ENCODE data around the gene PCNX2. TPM values are rescaled to one million over a fixed set of nuclear protein-coding genes. Genes with fewer than 3 reads are reported as not detected.

The PCNX2 gene
- total and polyA plus RNA-seq, 2 of the 8 experiments (the other 6 are each of a cell fraction or from before 2014, with no cell fraction given): 46.1 to 57.6 TPM

DNA sequence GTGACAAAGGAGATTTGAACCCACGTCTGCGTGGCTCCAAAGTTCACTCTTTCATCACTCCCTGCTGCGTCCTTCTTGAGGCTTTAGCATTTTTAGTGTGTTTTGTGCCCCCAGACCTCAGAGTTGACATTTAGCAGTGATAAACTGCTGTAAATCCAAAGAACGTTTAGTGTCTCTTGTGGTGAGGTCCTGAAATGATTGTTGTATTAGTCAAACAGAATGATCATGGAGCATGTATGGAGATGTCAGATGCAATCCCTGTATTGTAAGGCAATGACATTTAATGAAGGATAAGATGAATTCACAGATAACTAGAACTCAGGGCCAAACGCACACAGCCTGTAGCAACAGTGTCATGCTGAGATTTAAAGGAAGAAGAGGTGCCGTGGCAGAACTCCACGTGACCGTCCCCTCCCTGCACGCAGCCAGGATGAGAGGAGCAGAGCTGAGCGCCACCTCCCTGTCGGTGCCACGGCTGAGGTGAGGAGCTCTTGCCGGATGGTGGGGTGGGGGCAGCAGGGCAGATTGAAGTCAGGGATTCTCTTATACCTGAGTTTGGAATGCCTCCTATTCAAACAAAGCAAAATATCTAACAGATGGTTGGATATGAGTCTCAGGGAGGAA, 315.1 kb downstream of the PCNX2 start:
- no peaks in the 10 kb centered on the region for H3K27me3 ChIP-seq (replicated peaks in 1 of 4; ENCODE audit: control insufficient read depth in 3 of 4, extremely low read depth in 1 of 4, insufficient read depth in 3 of 4, low read length in 3 of 4)
- H3K56ac ChIP-seq (replicated peaks; ENCODE audit: insufficient read length, low read depth, low read length): no peak overlapping the region
- ChIA-PET POLR2A (ENCODE audit: partially characterized antibody) (interaction anchor here (1.1 to 1.7 kb wide), 2 partner anchors 11 to 14 kb away, joined by 4 read pairs; no protein-coding TSS in a partner anchor), CTCF (ENCODE audit: partially characterized antibody) (interaction anchor here (0.8 to 1.5 kb wide), 6 partner anchors 11 to 343 kb away, joined by 3 to 4 read pairs (median 3); no protein-coding TSS in a partner anchor)
- no peak overlapping the region for H2BK20ac ChIP-seq (ENCODE audit: low read length)
- DNase-seq (ENCODE audit: low read depth in 1 of 2, low spot score in 2 of 2) (no peak), FAIRE-seq (no peak)
- no peak overlapping the region for H3K4me2 ChIP-seq (ENCODE audit: insufficient read depth in 1 of 2, low read depth in 2 of 2, low read length in 2 of 2)
- H3K27ac ChIP-seq (ENCODE audit: low read depth, low read length): no peak overlapping the region
- no peak overlapping the region for H3K4me3 ChIP-seq (ENCODE audit: extremely low read depth in 1 of 4, insufficient read depth in 2 of 4, low read depth in 3 of 4, low read length in 4 of 4)
- H3K18ac ChIP-seq (ENCODE audit: extremely low read depth, low read length): no peak overlapping the region
- 79% methylated on average over 13 of the region's 13 CpGs; no CpG with 5 or more reads in 1 of the 2 experiments for WGBS, 2 experiments (ENCODE audit: extremely low coverage in 1 of 2, insufficient coverage in 1 of 2, insufficient read length in 1 of 2, insufficient replicate concordance in 2 of 2, low coverage in 1 of 2, low lambda C conversion rate in 2 of 2, missing lambda C conversion rate in 1 of 2)
- no peak overlapping the region for H4K91ac ChIP-seq (replicated peaks; ENCODE audit: insufficient read length, low read length)
- no peak overlapping the region for H4K8ac ChIP-seq (ENCODE audit: extremely low read depth, insufficient read depth, low read length)
- peaks cover 3 to 23% (median 12%) of the 10 kb centered on the region in 4 experiments; a peak in 5 of 8 replicates for H3K36me3 ChIP-seq (ENCODE audit: control insufficient read depth in 2 of 4, insufficient read depth in 4 of 4, low read length in 3 of 4)
- no peaks in the 10 kb centered on the region for H3K4me1 ChIP-seq (replicated peaks in 1 of 4; ENCODE audit: control insufficient read depth in 3 of 4, insufficient read depth in 4 of 4, low read length in 3 of 4)
- H3K79me1 ChIP-seq (ENCODE audit: low read depth, low read length): no peaks in the 10 kb centered on the region; the same call in 1 of the 2 replicates
- H3K9ac ChIP-seq (replicated peaks in 1 of 4; ENCODE audit: extremely low read depth in 1 of 4, low read depth in 3 of 4, low read length in 3 of 4): no peak overlapping the region
- H2AK5ac ChIP-seq (ENCODE audit: low read depth, low read length): no peak overlapping the region
- no peak overlapping the region for H2AFZ ChIP-seq (ENCODE audit: low read length)
- H2BK120ac ChIP-seq (replicated peaks; ENCODE audit: low read depth, low read length): no peak overlapping the region
- no peak overlapping the region for H4K5ac ChIP-seq (ENCODE audit: insufficient read length, low read depth, low read length)
- no peak overlapping the region for H2BK12ac ChIP-seq (ENCODE audit: low read depth, low read length)
- H3K14ac ChIP-seq (ENCODE audit: insufficient read length): no peak overlapping the region
- no peak overlapping the region for H2BK15ac ChIP-seq (ENCODE audit: low read length)
- H2BK5ac ChIP-seq (ENCODE audit: low read depth, low read length): no peak overlapping the region
- H3K79me2 ChIP-seq (ENCODE audit: control insufficient read depth in 1 of 2, insufficient read depth in 2 of 2, low read length in 2 of 2): no peaks in the 10 kb centered on the region
- H4K20me1 ChIP-seq (replicated peaks in 1 of 2; ENCODE audit: control insufficient read depth in 1 of 2, insufficient read depth in 2 of 2, low read length in 2 of 2): peaks cover 1 to 3% of the 10 kb centered on the region in 2 experiments
- no peak overlapping the region for H3K23ac ChIP-seq (ENCODE audit: insufficient read length)
- H3K23me2 ChIP-seq (ENCODE audit: low read depth, low read length): no peaks in the 10 kb centered on the region
- no peak overlapping the region for H3K4ac ChIP-seq (replicated peaks; ENCODE audit: insufficient read length, low read depth, low read length)
- no peaks in the 10 kb centered on the region for H3K9me3 ChIP-seq (ENCODE audit: insufficient read depth in 2 of 2, low read depth in 1 of 2, low read length in 1 of 2)
- TF ChIP-seq KDM4A (IDR thresholded peaks at IDR 0.05; ENCODE audit: low read depth, low read length, severe bottlenecking) (no peak), EGR1 (IDR thresholded peaks at IDR 0.05; ENCODE audit: borderline replicate concordance, low read depth, low read length) (no peak), BACH1 (IDR thresholded peaks at IDR 0.05; ENCODE audit: low read length) (no peak), SAP30 (IDR thresholded peaks at IDR 0.05; ENCODE audit: insufficient read depth, insufficient replicate concordance, low read length) (no peak), CBX5 (IDR thresholded peaks at IDR 0.05; ENCODE audit: low read depth, low read length) (no peak), RNF2 (IDR thresholded peaks at IDR 0.05; ENCODE audit: borderline replicate concordance, low read depth, low read length, missing control alignments, poor library complexity, severe bottlenecking) (no peak)
- TF ChIP-seq, protein P1, sequence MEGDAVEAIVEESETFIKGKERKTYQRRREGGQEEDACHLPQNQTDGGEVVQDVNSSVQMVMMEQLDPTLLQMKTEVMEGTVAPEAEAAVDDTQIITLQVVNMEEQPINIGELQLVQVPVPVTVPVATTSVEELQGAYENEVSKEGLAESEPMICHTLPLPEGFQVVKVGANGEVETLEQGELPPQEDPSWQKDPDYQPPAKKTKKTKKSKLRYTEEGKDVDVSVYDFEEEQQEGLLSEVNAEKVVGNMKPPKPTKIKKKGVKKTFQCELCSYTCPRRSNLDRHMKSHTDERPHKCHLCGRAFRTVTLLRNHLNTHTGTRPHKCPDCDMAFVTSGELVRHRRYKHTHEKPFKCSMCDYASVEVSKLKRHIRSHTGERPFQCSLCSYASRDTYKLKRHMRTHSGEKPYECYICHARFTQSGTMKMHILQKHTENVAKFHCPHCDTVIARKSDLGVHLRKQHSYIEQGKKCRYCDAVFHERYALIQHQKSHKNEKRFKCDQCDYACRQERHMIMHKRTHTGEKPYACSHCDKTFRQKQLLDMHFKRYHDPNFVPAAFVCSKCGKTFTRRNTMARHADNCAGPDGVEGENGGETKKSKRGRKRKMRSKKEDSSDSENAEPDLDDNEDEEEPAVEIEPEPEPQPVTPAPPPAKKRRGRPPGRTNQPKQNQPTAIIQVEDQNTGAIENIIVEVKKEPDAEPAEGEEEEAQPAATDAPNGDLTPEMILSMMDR (IDR thresholded peaks at IDR 0.05; ENCODE audit: control extremely low read depth in 1 of 3, insufficient read depth in 1 of 3, low read depth in 1 of 3, low read length in 3 of 3): peak; percentile 14 to 42 (median 15); a peak in 3 of 4 replicates
- TF ChIP-seq, protein P2, sequence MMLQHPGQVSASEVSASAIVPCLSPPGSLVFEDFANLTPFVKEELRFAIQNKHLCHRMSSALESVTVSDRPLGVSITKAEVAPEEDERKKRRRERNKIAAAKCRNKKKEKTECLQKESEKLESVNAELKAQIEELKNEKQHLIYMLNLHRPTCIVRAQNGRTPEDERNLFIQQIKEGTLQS (IDR thresholded peaks at IDR 0.05; ENCODE audit: insufficient read depth, low read depth, low read length): no peak
